WERI-Rb-1 (cell line): ENCODE results near the gene EXTL1.

ENCODE experiments used
- DNase-seq: peaks from one replicate; pipeline ENCODE4 v3.0.0-alpha.2; 2020
- H3K27ac ChIP-seq: fragments of 250-450 bp; sonication (Bioruptor Pico); 2 replicates; pipeline ENCODE4 v1.5.1; 2020; ENCODE audit warnings: mild to moderate bottlenecking, moderate library complexity
- H3K27me3 ChIP-seq: fragments of 250-450 bp; sonication (Bioruptor Pico); 2 replicates; pipeline ENCODE4 v1.5.1; 2021; ENCODE audit warnings: mild to moderate bottlenecking, low read depth, moderate library complexity; ENCODE audit not compliant: insufficient read depth, severe bottlenecking
- H3K36me3 ChIP-seq: fragments of 250-450 bp; sonication (Bioruptor Pico); 2 replicates; pipeline ENCODE4 v1.5.1; 2020; ENCODE audit warnings: mild to moderate bottlenecking, moderate library complexity
- H3K4me3 ChIP-seq: 2 replicates; pipeline ENCODE4 v1.5.1; 2011; ENCODE audit warnings: low read depth, mild to moderate bottlenecking, control low read depth, low read length
- H3K9me3 ChIP-seq: fragments of 250-450 bp; sonication (Bioruptor Pico); 2 replicates; pipeline ENCODE4 v1.5.1; 2021; ENCODE audit warnings: mild to moderate bottlenecking, moderate library complexity; ENCODE audit not compliant: severe bottlenecking
- TF ChIP-seq, protein P1 (sequence below): IDR thresholded peaks from 2 replicates; pipeline ENCODE4 v1.5.1; 2011; ENCODE audit warnings: low read depth, mild to moderate bottlenecking, control low read depth, inconsistent platforms, low read length

Gene EXTL1

DNA sequence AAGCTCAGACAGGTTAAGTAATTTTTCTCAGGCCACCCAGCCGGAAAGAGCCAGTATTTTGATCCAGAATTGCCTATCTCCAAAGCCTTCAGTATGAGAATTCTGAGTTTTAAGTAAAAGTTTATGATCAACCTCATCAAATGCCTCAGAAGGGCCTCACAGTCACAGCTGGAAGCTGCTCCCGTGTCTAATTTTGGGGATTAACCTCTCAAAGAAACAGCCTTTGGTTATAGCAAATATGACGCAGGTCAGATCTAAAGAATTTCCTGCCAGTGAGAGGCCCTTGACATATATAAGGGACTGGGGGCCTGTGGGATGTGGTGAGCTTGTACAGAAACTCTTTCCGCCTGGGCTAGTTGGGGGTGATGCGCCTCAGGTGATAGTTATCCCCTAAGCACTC lies 2.3 kb downstream of the EXTL1 start:
- no peak for DNase-seq
- no peaks in the 10 kb centered on the region for H3K36me3 ChIP-seq
- H3K9me3 ChIP-seq: no peaks in the 10 kb centered on the region
- TF ChIP-seq, protein P1, sequence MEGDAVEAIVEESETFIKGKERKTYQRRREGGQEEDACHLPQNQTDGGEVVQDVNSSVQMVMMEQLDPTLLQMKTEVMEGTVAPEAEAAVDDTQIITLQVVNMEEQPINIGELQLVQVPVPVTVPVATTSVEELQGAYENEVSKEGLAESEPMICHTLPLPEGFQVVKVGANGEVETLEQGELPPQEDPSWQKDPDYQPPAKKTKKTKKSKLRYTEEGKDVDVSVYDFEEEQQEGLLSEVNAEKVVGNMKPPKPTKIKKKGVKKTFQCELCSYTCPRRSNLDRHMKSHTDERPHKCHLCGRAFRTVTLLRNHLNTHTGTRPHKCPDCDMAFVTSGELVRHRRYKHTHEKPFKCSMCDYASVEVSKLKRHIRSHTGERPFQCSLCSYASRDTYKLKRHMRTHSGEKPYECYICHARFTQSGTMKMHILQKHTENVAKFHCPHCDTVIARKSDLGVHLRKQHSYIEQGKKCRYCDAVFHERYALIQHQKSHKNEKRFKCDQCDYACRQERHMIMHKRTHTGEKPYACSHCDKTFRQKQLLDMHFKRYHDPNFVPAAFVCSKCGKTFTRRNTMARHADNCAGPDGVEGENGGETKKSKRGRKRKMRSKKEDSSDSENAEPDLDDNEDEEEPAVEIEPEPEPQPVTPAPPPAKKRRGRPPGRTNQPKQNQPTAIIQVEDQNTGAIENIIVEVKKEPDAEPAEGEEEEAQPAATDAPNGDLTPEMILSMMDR: no peak
- H3K27me3 ChIP-seq: no peaks in the 10 kb centered on the region
- no peak overlapping the region for H3K27ac ChIP-seq
- H3K4me3 ChIP-seq: no peak overlapping the region

DNA sequence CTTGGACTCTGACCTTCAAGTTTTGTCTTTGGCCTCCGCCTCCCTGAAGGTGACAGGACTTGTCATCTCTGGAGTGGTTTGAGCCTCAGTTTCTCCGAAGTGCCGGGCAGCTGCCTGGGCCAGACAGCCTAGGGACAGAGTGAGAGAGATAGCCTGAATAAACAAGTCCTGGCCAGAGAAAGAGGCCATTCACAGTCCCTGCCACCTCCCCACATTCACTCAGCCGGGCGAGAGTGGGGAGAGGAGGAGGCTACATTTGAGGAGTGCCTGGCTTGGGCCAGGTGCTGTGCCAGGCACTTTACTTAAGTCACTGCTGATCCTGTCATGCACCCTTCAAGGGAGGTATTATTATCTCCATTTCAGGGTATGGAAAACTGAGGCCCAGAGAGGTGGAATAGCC lies 3.5 kb downstream of the EXTL1 start:
- DNase-seq: no peak
- Histone ChIP-seq H3K27me3 (no peaks in the 10 kb centered on the region), H3K27ac (no peak overlapping the region), H3K4me3 (no peak overlapping the region), H3K36me3 (no peaks in the 10 kb centered on the region), H3K9me3 (no peaks in the 10 kb centered on the region)
- TF ChIP-seq, protein P1: no peak

DNA sequence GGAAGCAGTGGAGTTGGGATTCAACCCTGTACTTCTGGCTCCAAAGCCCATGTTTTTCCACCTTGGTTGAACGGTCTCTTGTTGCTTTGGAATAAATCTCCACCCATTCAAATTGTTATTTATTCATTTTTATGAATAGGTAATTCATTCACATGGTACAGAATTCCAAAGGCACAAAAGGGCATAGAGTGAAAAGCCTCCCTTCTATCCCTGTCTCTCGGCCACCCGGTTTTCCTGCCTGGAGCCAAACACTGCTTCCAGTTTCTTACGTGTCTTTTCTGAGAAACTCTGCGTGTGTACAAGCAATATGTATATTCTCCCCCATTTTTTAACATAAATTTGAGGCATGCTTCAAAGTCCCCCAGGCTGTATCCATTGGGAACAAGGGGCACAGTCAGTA lies 3.9 kb downstream of the EXTL1 start:
- no peak overlapping the region for H3K4me3 ChIP-seq
- no peaks in the 10 kb centered on the region for H3K9me3 ChIP-seq
- DNase-seq: no peak
- no peaks in the 10 kb centered on the region for H3K36me3 ChIP-seq
- TF ChIP-seq, protein P1: no peak
- no peak overlapping the region for H3K27ac ChIP-seq
- H3K27me3 ChIP-seq: no peaks in the 10 kb centered on the region

DNA sequence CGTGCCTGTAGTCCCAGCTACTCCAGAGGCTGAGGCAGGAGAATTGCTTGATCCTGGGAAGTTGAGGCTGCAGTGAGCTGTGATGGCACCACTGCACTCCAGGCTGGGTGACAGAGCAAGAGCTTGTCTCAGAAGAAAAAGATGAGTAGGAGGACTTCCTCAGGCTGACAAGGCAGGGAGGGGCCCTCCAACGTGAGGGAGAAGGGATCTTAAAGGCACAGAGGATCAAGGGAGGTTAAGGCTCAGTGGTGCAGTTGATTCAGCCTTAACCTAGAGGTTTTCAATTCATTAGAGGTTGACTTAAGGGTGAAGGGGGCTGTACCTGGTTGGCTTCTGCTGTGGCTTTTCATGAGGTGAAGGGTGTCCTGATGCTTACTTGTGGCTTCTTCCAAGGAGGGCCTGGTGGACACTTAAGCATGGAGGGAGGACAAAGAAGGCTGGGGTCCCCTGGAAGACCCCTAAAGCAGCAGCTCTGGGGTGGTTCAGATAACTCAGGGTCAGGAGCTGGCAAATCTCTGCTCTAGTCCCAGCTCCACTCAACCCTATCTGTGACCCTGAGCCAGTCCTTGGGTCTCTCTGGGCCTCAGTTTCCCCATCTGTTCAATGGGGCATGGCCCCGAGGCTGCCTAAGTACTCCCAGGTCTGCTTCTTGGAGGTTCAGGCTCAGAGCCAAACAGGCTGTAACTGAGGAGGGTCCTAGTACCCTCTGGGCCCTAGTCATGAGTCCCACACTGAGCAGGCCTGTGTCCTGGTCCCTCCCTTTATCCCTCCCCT lies 6.3 kb downstream of the EXTL1 start:
- DNase-seq: no peak
- Histone ChIP-seq H3K27me3 (no peaks in the 10 kb centered on the region), H3K27ac (no peak overlapping the region), H3K4me3 (no peak overlapping the region), H3K9me3 (no peaks in the 10 kb centered on the region), H3K36me3 (no peaks in the 10 kb centered on the region)
- TF ChIP-seq, protein P1: no peak

DNA sequence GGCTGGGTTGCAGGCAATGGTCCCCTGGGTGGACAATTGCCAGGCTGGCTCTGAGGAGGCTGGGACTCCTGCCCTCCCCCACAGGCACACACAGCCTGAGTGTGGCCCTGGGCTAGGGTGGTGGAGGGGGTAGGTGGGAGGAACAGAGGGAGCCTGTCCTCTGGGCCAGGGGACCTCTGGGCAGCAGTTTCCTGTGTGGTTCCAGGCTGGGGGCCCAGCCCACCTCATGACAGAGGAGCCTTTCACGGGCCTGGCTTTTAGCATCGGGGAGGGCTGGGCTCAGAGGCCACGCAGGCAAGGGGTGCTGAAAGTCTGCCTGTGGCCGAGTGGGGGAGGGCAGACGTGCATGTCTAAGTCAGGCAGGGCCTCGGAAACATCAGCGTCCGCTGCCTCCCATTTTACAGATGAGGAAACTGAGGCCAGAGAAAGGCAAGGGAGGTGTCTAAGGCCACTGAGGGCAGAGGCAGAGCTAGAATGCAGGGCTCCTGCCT lies 7.0 kb downstream of the EXTL1 start:
- H3K9me3 ChIP-seq: no peaks in the 10 kb centered on the region
- no peak for DNase-seq

More for the DNA sequence above, 7.0 kb downstream of the EXTL1 start:
- TF ChIP-seq, protein P1: no peak
- Histone ChIP-seq H3K27ac (no peak overlapping the region), H3K36me3 (no peaks in the 10 kb centered on the region), H3K27me3 (no peaks in the 10 kb centered on the region), H3K4me3 (no peak overlapping the region)
